K562 treated with DMSO at 1 percent for 12 hours (cell line): ENCODE results near the gene ZNF280A. TPM values are rescaled to one million over a fixed set of nuclear protein-coding genes. Genes with fewer than 3 reads are reported as not detected.

Experiments
- total RNA-seq: library from RNA; unstranded; fragments of 300-600 nt; gene quantifications from 2 replicates; pipeline ENCODE4 v1.2.3, GENCODE V29; 2022; ENCODE audit not compliant: insufficient read depth

Gene ZNF280A, protein sequence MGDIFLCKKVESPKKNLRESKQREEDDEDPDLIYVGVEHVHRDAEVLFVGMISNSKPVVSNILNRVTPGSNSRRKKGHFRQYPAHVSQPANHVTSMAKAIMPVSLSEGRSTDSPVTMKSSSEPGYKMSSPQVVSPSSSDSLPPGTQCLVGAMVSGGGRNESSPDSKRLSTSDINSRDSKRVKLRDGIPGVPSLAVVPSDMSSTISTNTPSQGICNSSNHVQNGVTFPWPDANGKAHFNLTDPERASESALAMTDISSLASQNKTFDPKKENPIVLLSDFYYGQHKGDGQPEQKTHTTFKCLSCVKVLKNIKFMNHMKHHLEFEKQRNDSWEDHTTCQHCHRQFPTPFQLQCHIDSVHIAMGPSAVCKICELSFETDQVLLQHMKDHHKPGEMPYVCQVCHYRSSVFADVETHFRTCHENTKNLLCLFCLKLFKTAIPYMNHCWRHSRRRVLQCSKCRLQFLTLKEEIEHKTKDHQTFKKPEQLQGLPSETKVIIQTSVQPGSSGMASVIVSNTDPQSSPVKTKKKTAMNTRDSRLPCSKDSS
- 25.5 and 49.5 TPM in 2 replicates for total RNA-seq

DNA sequence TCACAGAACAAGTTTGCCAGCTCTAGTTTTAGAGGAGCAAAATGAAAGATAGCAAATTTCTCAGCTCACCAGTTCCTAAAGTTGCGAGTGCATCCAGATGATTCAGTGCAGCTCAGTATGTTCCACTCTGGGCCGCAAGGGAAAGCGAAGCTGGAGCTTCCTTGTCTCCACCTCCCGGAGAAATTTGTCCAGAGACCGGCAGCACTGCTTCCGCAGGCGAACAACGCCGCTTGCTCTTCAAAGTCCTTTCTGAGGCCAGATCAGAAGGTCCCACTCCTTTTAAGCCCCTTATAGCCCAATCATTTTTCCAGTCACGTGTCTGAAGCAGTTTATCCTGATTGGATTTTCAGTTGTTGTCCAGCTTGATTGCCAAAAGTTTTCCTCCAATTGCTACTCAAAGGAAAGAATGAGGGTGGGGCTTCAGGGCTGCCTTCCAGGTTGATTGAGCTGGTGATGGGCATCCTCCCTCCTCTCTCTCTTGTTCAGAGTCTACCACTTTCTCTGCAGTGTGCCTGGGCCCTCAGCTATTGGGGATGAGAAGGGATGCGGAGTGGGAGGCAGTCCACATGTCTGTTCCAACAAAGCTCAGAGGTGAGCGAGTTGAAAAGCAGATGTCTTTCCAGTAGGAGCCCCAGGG lies at the start of gene ZNF280A:
Gene ZNF280A, minus strand, starts transcription at position 251 of the 637 bp plus-strand sequence. CDS start 4,640 bp downstream, outside the sequence.

DNA sequence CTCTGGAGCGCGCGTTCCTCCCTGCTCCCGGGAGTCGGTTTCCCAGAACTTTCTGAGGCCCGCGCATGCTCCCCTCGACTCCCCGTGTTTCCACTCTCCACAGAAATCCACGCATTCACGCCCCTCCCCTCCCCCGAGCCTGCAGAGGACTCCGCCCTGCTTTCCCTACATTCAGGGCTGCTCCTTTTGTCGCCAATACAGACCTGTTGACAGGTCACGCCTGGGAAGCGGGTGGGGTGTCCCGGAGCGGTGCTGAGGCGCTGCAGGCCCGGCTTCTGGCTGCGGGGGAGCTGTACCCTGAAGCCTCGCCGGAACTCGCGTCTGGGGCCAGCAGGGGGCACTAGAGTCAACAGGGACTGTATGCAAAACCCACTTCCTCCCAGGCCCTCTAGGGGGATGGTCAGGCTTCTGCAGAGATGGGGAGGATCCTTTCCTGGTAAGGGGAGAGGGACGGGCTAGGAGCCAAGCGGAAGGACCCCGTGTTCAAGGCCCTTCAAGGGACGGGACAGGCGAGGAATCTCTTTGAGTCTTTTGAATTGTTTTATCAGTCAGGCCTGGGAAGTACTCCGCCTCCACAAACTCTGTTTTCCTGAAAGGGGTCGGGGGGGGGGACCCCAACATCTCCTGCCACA lies 39.0 kb upstream of the ZNF280A start, which contains the start of gene PRAME:
Gene PRAME, minus strand, starts transcription at position 294 of the 632 bp plus-strand sequence. CDS start 2,433 bp downstream, outside the sequence.

GRCh38 chr22:22508274-22509176 lies 11.5 kb downstream of the ZNF280A start, which contains the start of gene ZNF280B:
Gene ZNF280B, minus strand, starts transcription at chr22:22508742. Its CDS starts 19,344 bp downstream, at chr22:22489398.

Other genes with a start within 250 kb of the ZNF280A start
- gene ZNF280B, start 11.5 kb downstream of the ZNF280A start, total RNA-seq, result 3.1 and 16.9 TPM in 2 replicates
- 1,097 and 1,732 TPM in 2 replicates for gene PRAME, start 39.0 kb upstream of the ZNF280A start, total RNA-seq
- not detected in 2 replicates for gene GGTLC2, start 124.3 kb upstream of the ZNF280A start, total RNA-seq